ENCODE results near the gene CCND3.

The CCND3 gene

GRCh38 chr6:41958022-41958856 lies 16.6 kb upstream of the CCND3 start:
- Histone ChIP-seq H3K9me3 (no peaks in the 10 kb centered on the region), H3K4me3 (ENCODE audit: low read depth in 1 of 2, low read length in 1 of 2) (no peak overlapping the region), H3K27me3 (no peaks in the 10 kb centered on the region), H3K27ac (no peak overlapping the region), H3K36me3 (no peaks in the 10 kb centered on the region), H3K4me1 (ENCODE audit: control insufficient read depth in 1 of 2, insufficient read depth in 1 of 2, low read depth in 1 of 2, low read length in 1 of 2) (no peaks in the 10 kb centered on the region)
- TF ChIP-seq, protein P1, sequence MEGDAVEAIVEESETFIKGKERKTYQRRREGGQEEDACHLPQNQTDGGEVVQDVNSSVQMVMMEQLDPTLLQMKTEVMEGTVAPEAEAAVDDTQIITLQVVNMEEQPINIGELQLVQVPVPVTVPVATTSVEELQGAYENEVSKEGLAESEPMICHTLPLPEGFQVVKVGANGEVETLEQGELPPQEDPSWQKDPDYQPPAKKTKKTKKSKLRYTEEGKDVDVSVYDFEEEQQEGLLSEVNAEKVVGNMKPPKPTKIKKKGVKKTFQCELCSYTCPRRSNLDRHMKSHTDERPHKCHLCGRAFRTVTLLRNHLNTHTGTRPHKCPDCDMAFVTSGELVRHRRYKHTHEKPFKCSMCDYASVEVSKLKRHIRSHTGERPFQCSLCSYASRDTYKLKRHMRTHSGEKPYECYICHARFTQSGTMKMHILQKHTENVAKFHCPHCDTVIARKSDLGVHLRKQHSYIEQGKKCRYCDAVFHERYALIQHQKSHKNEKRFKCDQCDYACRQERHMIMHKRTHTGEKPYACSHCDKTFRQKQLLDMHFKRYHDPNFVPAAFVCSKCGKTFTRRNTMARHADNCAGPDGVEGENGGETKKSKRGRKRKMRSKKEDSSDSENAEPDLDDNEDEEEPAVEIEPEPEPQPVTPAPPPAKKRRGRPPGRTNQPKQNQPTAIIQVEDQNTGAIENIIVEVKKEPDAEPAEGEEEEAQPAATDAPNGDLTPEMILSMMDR (IDR thresholded peaks at IDR 0.05): no peak

DNA sequence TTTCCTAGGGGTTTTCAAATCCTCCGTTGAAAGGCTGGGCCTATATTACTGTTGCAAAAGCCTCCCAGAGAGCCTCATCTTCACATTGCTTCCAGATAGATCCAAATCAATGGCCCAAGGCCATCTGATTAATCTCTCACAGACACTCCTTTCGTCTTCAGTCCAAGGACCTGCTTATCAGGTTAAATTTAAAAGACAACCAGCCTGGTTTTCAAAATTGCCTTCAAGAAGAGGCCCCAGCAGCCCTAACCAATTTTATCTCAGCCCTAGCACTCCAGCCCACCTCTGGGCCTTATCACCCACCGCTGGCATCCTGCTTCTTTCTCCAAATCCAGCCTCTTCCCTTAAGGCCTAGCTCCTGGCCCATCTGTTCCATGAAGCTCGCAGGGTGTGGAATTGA lies 15.5 kb upstream of the CCND3 start:
- Histone ChIP-seq H3K27ac (no peak overlapping the region), H3K4me3 (ENCODE audit: low read depth in 1 of 2, low read length in 1 of 2) (no peak overlapping the region), H3K9me3 (no peaks in the 10 kb centered on the region), H3K27me3 (no peaks in the 10 kb centered on the region), H3K36me3 (no peaks in the 10 kb centered on the region), H3K4me1 (ENCODE audit: control insufficient read depth in 1 of 2, insufficient read depth in 1 of 2, low read depth in 1 of 2, low read length in 1 of 2) (no peaks in the 10 kb centered on the region)
- TF ChIP-seq, protein P1 (IDR thresholded peaks at IDR 0.05): no peak

DNA sequence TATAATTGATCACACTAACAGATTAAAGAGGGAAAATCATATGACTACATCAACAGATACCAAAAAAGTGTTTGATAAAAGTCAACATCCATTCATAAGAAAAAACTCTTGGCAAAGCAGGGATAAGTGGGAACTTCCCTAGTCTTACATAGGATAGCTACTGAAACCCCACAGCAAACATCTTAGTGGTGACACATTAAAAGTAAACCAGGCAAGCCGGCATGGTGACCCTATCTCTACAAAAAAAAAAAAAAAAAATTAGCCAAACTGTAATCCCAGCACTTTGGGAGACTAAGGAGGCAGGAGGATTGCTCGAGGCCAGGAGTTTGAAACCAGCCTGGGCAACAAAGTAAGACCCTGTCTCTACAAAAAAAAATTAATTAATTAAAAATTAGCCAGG lies 13.8 kb upstream of the CCND3 start:
- Histone ChIP-seq H3K36me3 (no peaks in the 10 kb centered on the region), H3K4me1 (ENCODE audit: control insufficient read depth in 1 of 2, insufficient read depth in 1 of 2, low read depth in 1 of 2, low read length in 1 of 2) (no peaks in the 10 kb centered on the region), H3K27ac (no peak overlapping the region), H3K27me3 (no peaks in the 10 kb centered on the region), H3K4me3 (ENCODE audit: low read depth in 1 of 2, low read length in 1 of 2) (no peak overlapping the region), H3K9me3 (no peaks in the 10 kb centered on the region)
- TF ChIP-seq, protein P1 (IDR thresholded peaks at IDR 0.05): no peak

DNA sequence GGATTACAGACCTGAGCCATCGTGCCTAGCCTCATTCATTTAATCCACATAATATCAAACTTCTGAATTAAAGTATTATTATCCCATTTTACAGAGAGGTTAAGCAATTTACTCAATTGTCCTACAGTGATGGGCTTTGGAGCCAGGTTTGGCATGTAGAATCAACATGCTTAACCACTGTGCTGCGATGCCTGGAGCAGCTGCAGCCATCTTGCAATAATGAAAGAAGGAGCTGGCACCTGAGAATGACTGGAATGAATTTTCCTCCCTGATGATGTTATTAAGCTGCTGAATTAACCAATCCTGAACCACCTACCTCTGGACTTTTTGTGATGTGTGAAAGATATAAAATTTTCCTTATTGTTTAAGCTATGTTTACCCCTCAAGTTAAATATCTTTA lies 13.1 kb upstream of the CCND3 start:
- Histone ChIP-seq H3K36me3 (no peaks in the 10 kb centered on the region), H3K27ac (no peak overlapping the region), H3K4me3 (ENCODE audit: low read depth in 1 of 2, low read length in 1 of 2) (no peak overlapping the region), H3K4me1 (ENCODE audit: control insufficient read depth in 1 of 2, insufficient read depth in 1 of 2, low read depth in 1 of 2, low read length in 1 of 2) (no peaks in the 10 kb centered on the region), H3K9me3 (no peaks in the 10 kb centered on the region), H3K27me3 (no peaks in the 10 kb centered on the region)
- TF ChIP-seq, protein P1 (IDR thresholded peaks at IDR 0.05): no peak

DNA sequence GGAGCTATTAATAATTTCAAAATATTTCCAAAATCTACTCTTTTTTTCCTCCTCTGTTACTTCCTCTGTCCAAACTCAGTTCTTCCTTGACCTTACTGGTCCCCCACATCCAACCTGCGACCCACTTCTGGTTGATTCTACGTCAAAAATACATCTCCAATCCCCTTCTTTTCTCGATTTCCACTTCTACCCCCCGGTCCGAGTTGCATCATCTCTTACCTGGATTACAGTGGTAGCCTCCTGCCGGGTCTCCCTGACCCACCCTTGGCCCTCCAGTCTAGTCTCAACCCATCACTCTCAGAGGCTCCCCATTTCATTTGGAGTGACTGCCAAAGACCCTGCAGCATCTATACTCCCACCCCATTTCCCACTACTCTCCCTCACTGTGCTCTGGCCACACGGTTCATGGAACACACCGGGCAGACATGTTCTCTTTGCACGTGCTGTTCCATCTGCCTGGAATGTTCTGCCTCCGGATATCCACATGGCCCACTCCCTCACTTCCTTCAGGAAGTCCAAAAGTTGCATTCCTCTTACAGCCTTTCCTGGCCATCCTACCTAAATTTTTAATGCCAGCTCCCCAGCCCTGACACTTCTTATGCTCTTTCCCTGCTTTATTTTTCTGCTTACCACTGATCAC lies 6.1 kb upstream of the CCND3 start:
- H3K36me3 ChIP-seq: no peaks in the 10 kb centered on the region
- H3K9me3 ChIP-seq: no peaks in the 10 kb centered on the region
- peaks cover 12 to 14% of the 10 kb centered on the region in 2 experiments for H3K4me1 ChIP-seq (ENCODE audit: control insufficient read depth in 1 of 2, insufficient read depth in 1 of 2, low read depth in 1 of 2, low read length in 1 of 2)
- no peak overlapping the region for H3K27ac ChIP-seq
- TF ChIP-seq, protein P1 (IDR thresholded peaks at IDR 0.05): no peak
- H3K4me3 ChIP-seq (ENCODE audit: low read depth in 1 of 2, low read length in 1 of 2): no peak overlapping the region
- no peaks in the 10 kb centered on the region for H3K27me3 ChIP-seq
